B cell (primary cell): ENCODE measurements around the gene APIP.

Experiments
- CTCF ChIP-seq: fragments of 200-600 bp; IDR thresholded peaks from one replicate; pipeline ENCODE4 v1.8.0; 2022; ENCODE audit warnings: antibody characterized with exemption, mild to moderate bottlenecking
- EZH2 ChIP-seq: IDR thresholded peaks from 2 replicates; pipeline ENCODE4 v1.6.1; 2012; ENCODE audit warnings: borderline replicate concordance, low read depth, mild to moderate bottlenecking, moderate library complexity, low read length; ENCODE audit not compliant: insufficient read depth, poor library complexity, severe bottlenecking

- TF ChIP-seq EZH2 = no peak
- no peak for TF ChIP-seq CTCF
These were observed 32.5 kb upstream of the APIP start for GRCh38 chr11:34948696-34949095.
